A549 (cell line): ENCODE measurements around the gene DUSP23. TPM values are rescaled to one million over a fixed set of nuclear protein-coding genes. Genes with fewer than 3 reads are reported as not detected.

ENCODE experiments used
- ATAC-seq, 2 experiments: fragments of 200-7000 bp in 1 of 2; fragments of >200 bp in 1 of 2; cut with Nextera tagmentation in 1 of 2; cut with Tn5 transposase in 1 of 2; 3 replicates each; pipeline versions ENCODE4 v1.8.0 to v1.9.1; 2018 to 2020; ENCODE audit warnings: mild to moderate bottlenecking in 1 of 2, moderate library complexity in 1 of 2
- CTCF ChIA-PET: fragments of 300-600 bp; sonication (Branson Sonifier 250); formaldehyde crosslinking; extraction: SDS; loops from one replicate; lab custom pipeline; 2021; ENCODE audit warnings: antibody characterized with exemption, inconsistent platforms; lab: Yijun Ruan, JAX
- POLR2A ChIA-PET: fragments of 350-600 bp; formaldehyde crosslinking; extraction: SDS; loops from one replicate; lab custom pipeline; 2021; ENCODE audit warnings: antibody characterized with exemption, inconsistent platforms; lab: Yijun Ruan, JAX
- DNase-seq, 2 experiments: peaks; one replicate each; pipeline versions ENCODE4 v3.0.0 to v3.0.0-alpha.2; 2011 to 2016; ENCODE audit warnings: low read depth in 1 of 2, low spot score in 1 of 2
- FAIRE-seq: peaks from 2 replicates; lab custom pipeline; 2011; peaks lifted over from hg19 to GRCh38; lab: Jason Lieb, UNC
- H3K27ac ChIP-seq, 2 experiments: fragments of >200 bp; sonication (Bioruptor Twin); formaldehyde crosslinking; 3 replicates each; pipeline ENCODE4 v1.5.1; 2016 to 2017
- H3K4me1 ChIP-seq: fragments of >200 bp; sonication (Bioruptor Twin); formaldehyde crosslinking; 3 replicates; pipeline ENCODE4 v1.6.1; 2016
- H3K4me2 ChIP-seq: fragments of >200 bp; sonication (Bioruptor Twin); formaldehyde crosslinking; 3 replicates; pipeline ENCODE4 v1.6.1; 2016
- H3K4me3 ChIP-seq: fragments of >200 bp; sonication (Bioruptor Twin); formaldehyde crosslinking; 3 replicates; pipeline ENCODE4 v1.5.1; 2016
- H3K9me3 ChIP-seq: fragments of >200 bp; sonication (Bioruptor Twin); formaldehyde crosslinking; 3 replicates; pipeline ENCODE4 v1.6.1; 2016
- BCL3 ChIP-seq: fragments of >200 bp; sonication (Bioruptor Twin); formaldehyde crosslinking; IDR thresholded peaks from 3 replicates; pipeline ENCODE4 v1.6.1; 2016
- CTCF ChIP-seq: fragments of >200 bp; sonication (Bioruptor Twin); formaldehyde crosslinking; IDR thresholded peaks from 3 replicates; pipeline ENCODE4 v1.5.1; 2016
- EHF ChIP-seq: fragments of 250-450 bp; sonication (Bioruptor Pico); IDR thresholded peaks from 2 replicates; pipeline ENCODE4 v1.5.0; 2020; ENCODE audit warnings: mild to moderate bottlenecking
- ESRRA ChIP-seq: fragments of 150-350 bp; IDR thresholded peaks from 2 replicates; pipeline ENCODE4 v1.6.1; 2014; ENCODE audit warnings: mild to moderate bottlenecking, low read length, borderline replicate concordance
- FOXS1 ChIP-seq: fragments of 250-450 bp; sonication (Bioruptor Pico); IDR thresholded peaks from 2 replicates; pipeline ENCODE4 v1.5.0; 2020; ENCODE audit warnings: mild to moderate bottlenecking, moderate library complexity
- GATA3 ChIP-seq: IDR thresholded peaks from 2 replicates; pipeline ENCODE4 v1.6.1; 2012; ENCODE audit warnings: borderline replicate concordance
- HEYL ChIP-seq: fragments of 250-450 bp; sonication (Bioruptor Pico); IDR thresholded peaks from 2 replicates; pipeline ENCODE4 v1.8.0; 2021; ENCODE audit warnings: mild to moderate bottlenecking, moderate library complexity
- HMGXB4 ChIP-seq: fragments of 250-450 bp; sonication (Bioruptor Pico); IDR thresholded peaks from 2 replicates; pipeline ENCODE4 v1.5.0; 2021; ENCODE audit warnings: mild to moderate bottlenecking, moderate library complexity, borderline replicate concordance
- HOXB13 ChIP-seq: fragments of 250-450 bp; sonication (Bioruptor Pico); IDR thresholded peaks from 2 replicates; pipeline ENCODE4 v1.5.0; 2020; ENCODE audit warnings: low read depth, mild to moderate bottlenecking, moderate library complexity
- MAX ChIP-seq: IDR thresholded peaks from 2 replicates; pipeline ENCODE4 v1.6.1; 2012
- MAZ ChIP-seq: fragments of 150-350 bp; IDR thresholded peaks from 2 replicates; pipeline ENCODE4 v1.6.1; 2014; ENCODE audit warnings: antibody characterized with exemption, low read depth, low read length, borderline replicate concordance
- NFE2L2 ChIP-seq: fragments of 150-350 bp; conservative IDR thresholded peaks from 2 replicates; pipeline ENCODE4 v1.6.1; 2014; ENCODE audit warnings: low read length
- NR3C1 ChIP-seq: fragments of >200 bp; sonication (Bioruptor Twin); formaldehyde crosslinking; IDR thresholded peaks from 3 replicates; pipeline ENCODE4 v1.6.1; 2017
- POLR2A ChIP-seq: IDR thresholded peaks from 2 replicates; pipeline ENCODE4 v1.6.1; 2012; ENCODE audit warnings: mild to moderate bottlenecking, low read length
- RAD21 ChIP-seq, 2 experiments: fragments of >200 bp in 1 of 2; sonication (Bioruptor Twin) in 1 of 2; formaldehyde crosslinking in 1 of 2; IDR thresholded peaks in 1 of 2; conservative IDR thresholded peaks in 1 of 2; 2 replicates in 1 of 2; 3 replicates in 1 of 2; pipeline ENCODE4 v1.6.1; 2012 to 2018; ENCODE audit warnings: inconsistent platforms in 1 of 2
- REST ChIP-seq: fragments of 200-600 bp; sonication (generic); IDR thresholded peaks from 2 replicates; pipeline ENCODE4 v1.6.1; 2016; ENCODE audit warnings: antibody characterized with exemption, mild to moderate bottlenecking, moderate library complexity
- SMC3 ChIP-seq: fragments of >200 bp; sonication (Bioruptor Twin); formaldehyde crosslinking; IDR thresholded peaks from 3 replicates; pipeline ENCODE4 v1.6.1; 2018; ENCODE audit warnings: inconsistent platforms
- SREBF2 ChIP-seq: fragments of 450-650 bp; IDR thresholded peaks from 2 replicates; pipeline ENCODE4 v1.6.1; 2014; ENCODE audit warnings: mild to moderate bottlenecking, moderate library complexity
- WGBS: methylation state at CpG from one replicate; pipeline ENCODE4 v1.1.6; 2017; ENCODE audit errors: missing lambda C conversion rate; 5-methylcytosine and 5-hydroxymethylcytosine counted together
- polyA plus RNA-seq, 4 experiments: library from polyadenylated mRNA; depleted of rRNA in 3 of 4; stranded (reverse); fragments of >200 nt; fragmentation: RNase III in 1 of 4; extraction: RNeasy Plus Mini Kit Qiagen cat#74134 plus additional on column Dnase treatment in 1 of 4; gene quantifications; 2 replicates in 3 of 4; 3 replicates in 1 of 4; pipeline ENCODE4 v1.2.3, GENCODE V29; 2011 to 2017

The DUSP23 gene
- polyA plus RNA-seq, 2 of the 4 experiments (the other 2 are of a cell fraction): 32.3 to 60.1 TPM

- DNase-seq: no peak
- Histone ChIP-seq H3K9me3 (0 out of 3 replicates have a peak, but pooled peaks cover 3% of the 10 kb centered on the region), H3K27ac (no peak overlapping the region), H3K4me2 (no peak overlapping the region), H3K4me3 (no peak overlapping the region), H3K4me1 (peaks cover 6% of the 10 kb centered on the region; the same call in 2 of the 3 replicates)
- CTCF ChIA-PET: interaction anchor here (1.0 to 7.7 kb wide), 8 partner anchors 23 to 643 kb away, joined by 3 to 82 read pairs (median 4); no protein-coding TSS in a partner anchor
- 41% methylated on average over 2 of the region's 2 CpGs for WGBS
- POLR2A ChIA-PET: no interaction called here
- TF ChIP-seq CTCF (peak; percentile 41; the same call in 2 of the 3 replicates), GATA3 (no peak), HEYL (no peak), SMC3 (peak; percentile 52; the same call in 2 of the 3 replicates), RAD21 (conservative IDR thresholded peaks at IDR 0.05 in 1 of 2, IDR thresholded peaks at IDR 0.05 in 1 of 2) (peak; percentile 51 to 60)
- FAIRE-seq: no peak
- ATAC-seq: no peak
Measured at GRCh38 chr1:159775716-159776115, 5.0 kb upstream of the DUSP23 start.

- ATAC-seq (no peak), DNase-seq (no peak), FAIRE-seq (no peak)
- ChIA-PET POLR2A (no interaction called here), CTCF (interaction anchor here (0.9 to 7.7 kb wide), 8 partner anchors 14 to 618 kb away, joined by 3 to 82 read pairs (median 5); no protein-coding TSS in a partner anchor)
- Histone ChIP-seq H3K4me1 (peaks cover 9% of the 10 kb centered on the region; the same call in 2 of the 3 replicates), H3K4me3 (no peak overlapping the region), H3K4me2 (no peak overlapping the region), H3K27ac (no peak overlapping the region), H3K9me3 (0 out of 3 replicates have a peak, but pooled peaks cover 3% of the 10 kb centered on the region)
- WGBS: 72% methylated on average over 4 of the region's 4 CpGs
- TF ChIP-seq SREBF2: no peak
- TF ChIP-seq ESRRA: no peak
- TF ChIP-seq EHF (CRISPR knock-in tag): no peak
- no peak for TF ChIP-seq MAX
- TF ChIP-seq HOXB13 (CRISPR knock-in tag): no peak
- no peak for TF ChIP-seq NFE2L2
- no peak for TF ChIP-seq NR3C1
- no peak for TF ChIP-seq CTCF
- TF ChIP-seq GATA3: no peak
- TF ChIP-seq BCL3: no peak
- no peak for TF ChIP-seq POLR2A
- no peak for TF ChIP-seq HMGXB4
- no peak for TF ChIP-seq MAZ
- no peak for TF ChIP-seq REST
- TF ChIP-seq FOXS1 (CRISPR knock-in tag): no peak
Measured at GRCh38 chr1:159778266-159778665, 2.5 kb upstream of the DUSP23 start.
